Thyroid gland (tissue), 4 donors: ENCODE measurements around the gene GJC1.

Source experiments
- CTCF ChIP-seq, 6 experiments: fragments of 200-600 bp in 3 of 6; fragments of 450-650 bp in 3 of 6; sonication (generic) in 3 of 6; IDR thresholded peaks; one replicate each; pipeline ENCODE4 v1.5.1; 2016 to 2019; ENCODE audit warnings: antibody characterized with exemption in 6 of 6, mild to moderate bottlenecking in 2 of 6, inconsistent platforms in 1 of 6, moderate library complexity in 1 of 6
- POLR2A ChIP-seq, 2 donors: fragments of 450-650 bp; IDR thresholded peaks; one replicate each; pipeline ENCODE4 v1.6.1; 2017; ENCODE audit warnings: antibody characterized with exemption in 2 of 2, mild to moderate bottlenecking in 2 of 2, moderate library complexity in 1 of 2

- TF ChIP-seq CTCF (IDR thresholded peaks at IDR 0.05) (no peak), POLR2A (IDR thresholded peaks at IDR 0.05) (no peak)
Observed at GRCh38 chr17:44752953-44753861, 76.9 kb downstream of the GJC1 start.
